Adipose tissue (tissue), 3 donors: Measurements from ENCODE around the gene SNCA. TPM values are rescaled to one million over a fixed set of nuclear protein-coding genes. Genes with fewer than 3 reads are reported as not detected.

Experiments
- H3K27ac ChIP-seq: one replicate; pipeline ENCODE4 v1.5.1; 2013; ENCODE audit warnings: low read depth, low read length
- WGBS, 3 donors: extraction: QIAGEN DNeasy Blood & Tissue Kit; methylation state at CpG; one replicate each; pipeline ENCODE4 v1.1.7; 2013; 5-methylcytosine and 5-hydroxymethylcytosine counted together
- polyA plus RNA-seq, 3 donors: library from polyadenylated mRNA; stranded (reverse); fragments of 200-250 nt; gene quantifications; one replicate each; pipeline ENCODE4 v1.2.3, GENCODE V29; 2013
- donor health status: healthy with polysubstance abuse.
- donor health status: Bipolar disorder and iron deficiency.
- donor health status: healthy.

Gene SNCA
- polyA plus RNA-seq, 3 donors: 0.95 to 7.8 (median 5.1) TPM

DNA sequence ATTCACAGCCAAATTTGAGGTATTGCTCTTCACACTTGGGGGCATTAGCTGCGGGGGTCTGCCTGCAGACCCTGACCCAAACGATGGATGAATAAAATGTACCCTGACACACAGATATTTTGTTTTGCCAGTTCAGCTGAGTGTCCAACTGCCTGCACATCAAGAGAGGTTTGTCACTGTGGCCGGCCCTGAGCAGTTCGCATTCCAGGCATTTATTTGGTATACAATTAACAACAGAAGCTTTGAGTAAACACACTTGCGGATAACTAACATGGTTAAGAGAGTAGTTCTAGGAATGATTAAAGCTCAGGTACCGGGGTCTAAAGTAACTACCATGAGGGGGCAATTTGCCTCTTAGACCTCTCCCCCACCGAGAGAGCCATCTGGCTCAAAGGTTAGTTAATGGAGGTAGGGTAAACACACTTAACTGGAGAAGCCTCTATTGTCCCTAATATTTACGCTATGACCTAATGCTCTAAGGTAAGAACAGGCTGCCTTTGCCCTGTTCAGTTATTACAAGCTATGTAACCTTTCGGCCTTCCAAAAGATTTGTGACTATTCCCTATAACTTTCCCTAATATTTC, 162.0 kb downstream of the SNCA start:
- 40 to 74% (median 72%) methylated on average over 9 of the region's 9 CpGs for WGBS, 3 donors

More for the DNA sequence above, 162.0 kb downstream of the SNCA start:
- no peak overlapping the region for H3K27ac ChIP-seq

Other genes with a start within 250 kb of the SNCA start
- gene MMRN1, start 57.7 kb upstream of the SNCA start, polyA plus RNA-seq: 10 to 100 TPM in 2 of 3 donors, 1 to 10 TPM in 1; 4.5 to 30.1 (median 17.7) TPM